Breast epithelium (tissue), 4 donors: ENCODE measurements around the gene ATXN10. TPM values are rescaled to one million over a fixed set of nuclear protein-coding genes. Genes with fewer than 3 reads are reported as not detected.

Experiments
- DNase-seq, 2 donors: peaks; one replicate each; pipeline ENCODE4 v3.0.0-alpha.2; 2019; ENCODE audit warnings: low spot score in 2 of 2
- H3K27ac ChIP-seq, 2 donors: fragments of 200-600 bp; sonication (generic) in 1 of 2; one replicate each; pipeline ENCODE4 v1.5.1; 2016 to 2019; ENCODE audit warnings: mild to moderate bottlenecking in 1 of 2
- H3K27me3 ChIP-seq, 2 donors: fragments of 200-600 bp; sonication (generic) in 1 of 2; one replicate each; pipeline versions ENCODE4 v1.5.1 to v1.6.0; 2017 to 2019; ENCODE audit warnings: control low read depth in 1 of 2, mild to moderate bottlenecking in 1 of 2
- H3K36me3 ChIP-seq: fragments of 200-600 bp; one replicate; pipeline ENCODE4 v1.5.1; 2019
- H3K4me1 ChIP-seq, 2 donors: fragments of 200-600 bp; sonication (generic); one replicate each; pipeline ENCODE4 v1.5.1; 2016 to 2019; ENCODE audit warnings: control low read depth in 1 of 2
- H3K4me3 ChIP-seq, 3 donors: fragments of 200-600 bp; sonication (generic); 1 replicate in 2 of 3; 2 replicates in 1 of 3; pipeline ENCODE4 v1.5.1; 2016 to 2019; ENCODE audit warnings: mild to moderate bottlenecking in 3 of 3, moderate library complexity in 2 of 3
- H3K9me3 ChIP-seq, 2 donors: fragments of 200-600 bp; sonication (generic) in 1 of 2; one replicate each; pipeline ENCODE4 v1.5.1; 2016 to 2019; ENCODE audit warnings: control low read depth in 1 of 2
- POLR2A ChIP-seq: fragments of 450-650 bp; IDR thresholded peaks from one replicate; pipeline ENCODE4 v1.6.1; 2016; ENCODE audit warnings: antibody characterized with exemption, mild to moderate bottlenecking, moderate library complexity
- POLR2AphosphoS5 ChIP-seq, 3 donors: sonication (generic); formaldehyde crosslinking; IDR thresholded peaks; one replicate each; pipeline ENCODE4 v1.6.1; 2017; ENCODE audit warnings: antibody characterized with exemption in 3 of 3
- intact Hi-C: fragments of 100-400 bp; cut with DNase I; formaldehyde crosslinking; loops from one replicate; pipeline ENCODE4 v1.15.1; 2023; ENCODE audit warnings: low total_unique reads
- total RNA-seq, 3 donors: library from RNA; depleted of rRNA; stranded (reverse); fragments of >200 nt; gene quantifications; one replicate each; pipeline ENCODE4 v1.1.0, GENCODE V29; 2016
- TF ChIP-seq, protein P1 (sequence below), 3 donors: fragments of 450-650 bp; IDR thresholded peaks; one replicate each; pipeline ENCODE4 v1.5.1; 2016 to 2017; ENCODE audit warnings: antibody characterized with exemption in 3 of 3, mild to moderate bottlenecking in 3 of 3, moderate library complexity in 3 of 3

Gene ATXN10
- total RNA-seq, 3 donors from 2014 or later = 78.6 to 145 (median 138) TPM

- Histone ChIP-seq H3K27ac (no peak overlapping the region), H3K36me3 (no peaks in the 10 kb centered on the region), H3K4me3 (no peak overlapping the region), H3K4me1 (no peaks in the 10 kb centered on the region), H3K27me3 (peaks cover 0 to 16% of the 10 kb centered on the region in 2 donors), H3K9me3 (no peaks in the 10 kb centered on the region)
- intact Hi-C loops = no loop called here
- no peak for TF ChIP-seq POLR2AphosphoS5 (IDR thresholded peaks at IDR 0.05)
- TF ChIP-seq POLR2A = no peak
- TF ChIP-seq, protein P1, sequence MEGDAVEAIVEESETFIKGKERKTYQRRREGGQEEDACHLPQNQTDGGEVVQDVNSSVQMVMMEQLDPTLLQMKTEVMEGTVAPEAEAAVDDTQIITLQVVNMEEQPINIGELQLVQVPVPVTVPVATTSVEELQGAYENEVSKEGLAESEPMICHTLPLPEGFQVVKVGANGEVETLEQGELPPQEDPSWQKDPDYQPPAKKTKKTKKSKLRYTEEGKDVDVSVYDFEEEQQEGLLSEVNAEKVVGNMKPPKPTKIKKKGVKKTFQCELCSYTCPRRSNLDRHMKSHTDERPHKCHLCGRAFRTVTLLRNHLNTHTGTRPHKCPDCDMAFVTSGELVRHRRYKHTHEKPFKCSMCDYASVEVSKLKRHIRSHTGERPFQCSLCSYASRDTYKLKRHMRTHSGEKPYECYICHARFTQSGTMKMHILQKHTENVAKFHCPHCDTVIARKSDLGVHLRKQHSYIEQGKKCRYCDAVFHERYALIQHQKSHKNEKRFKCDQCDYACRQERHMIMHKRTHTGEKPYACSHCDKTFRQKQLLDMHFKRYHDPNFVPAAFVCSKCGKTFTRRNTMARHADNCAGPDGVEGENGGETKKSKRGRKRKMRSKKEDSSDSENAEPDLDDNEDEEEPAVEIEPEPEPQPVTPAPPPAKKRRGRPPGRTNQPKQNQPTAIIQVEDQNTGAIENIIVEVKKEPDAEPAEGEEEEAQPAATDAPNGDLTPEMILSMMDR (IDR thresholded peaks at IDR 0.05) = no peak
- peak in 1 of 2 donors; percentile 49 for DNase-seq
Observed at GRCh38 chr22:45878051-45878781, 206.6 kb downstream of the ATXN10 start.

- H3K27ac ChIP-seq = no peak overlapping the region
- H3K9me3 ChIP-seq = no peaks in the 10 kb centered on the region
- no peaks in the 10 kb centered on the region for H3K36me3 ChIP-seq
- no peaks in the 10 kb centered on the region for H3K4me1 ChIP-seq
- peak in 1 of 2 donors; percentile 48 for DNase-seq
- TF ChIP-seq, protein P1 (IDR thresholded peaks at IDR 0.05) = no peak
- TF ChIP-seq POLR2A = no peak
- no peak for TF ChIP-seq POLR2AphosphoS5 (IDR thresholded peaks at IDR 0.05)
- H3K4me3 ChIP-seq = no peak overlapping the region
- intact Hi-C loops = no loop called here
- peaks cover 0 to 16% of the 10 kb centered on the region in 2 donors for H3K27me3 ChIP-seq
Observed at GRCh38 chr22:45878901-45879551, 207.4 kb downstream of the ATXN10 start.

GRCh38 chr22:45879552-45879949 is 207.9 kb downstream of the ATXN10 start:
- peak in 1 of 2 donors; percentile 34 for DNase-seq
- Histone ChIP-seq H3K4me3 (no peak overlapping the region), H3K4me1 (no peaks in the 10 kb centered on the region), H3K36me3 (no peaks in the 10 kb centered on the region), H3K27me3 (peaks cover 0 to 16% of the 10 kb centered on the region in 2 donors), H3K27ac (no peak overlapping the region), H3K9me3 (no peaks in the 10 kb centered on the region)
- no peak for TF ChIP-seq POLR2A
- TF ChIP-seq, protein P1 (IDR thresholded peaks at IDR 0.05) = no peak
- no peak for TF ChIP-seq POLR2AphosphoS5 (IDR thresholded peaks at IDR 0.05)
- intact Hi-C loops = no loop called here

- no peaks in the 10 kb centered on the region for H3K36me3 ChIP-seq
- H3K27ac ChIP-seq = no peak overlapping the region
- TF ChIP-seq POLR2A (no peak), POLR2AphosphoS5 (IDR thresholded peaks at IDR 0.05) (no peak)
- TF ChIP-seq, protein P1 (IDR thresholded peaks at IDR 0.05) = no peak
- peak in 1 of 2 donors; percentile 52 for DNase-seq
- H3K4me1 ChIP-seq = no peaks in the 10 kb centered on the region
- H3K9me3 ChIP-seq = no peaks in the 10 kb centered on the region
- H3K27me3 ChIP-seq = peaks cover 0 to 16% of the 10 kb centered on the region in 2 donors
- peak overlapping the region in 1 of 3 donors; percentile 26 for H3K4me3 ChIP-seq
- intact Hi-C loops = no loop called here
Observed at GRCh38 chr22:45880091-45880715, 208.6 kb downstream of the ATXN10 start.
